NK-92 (cell line): ENCODE results near the gene FAM53B.

Experiments
- DNase-seq: peaks from one replicate; lab custom pipeline; 2025; ENCODE audit not compliant: unreplicated experiment; lab: John Stamatoyannopoulos, UW

Gene FAM53B

GRCh38 chr10:124648738-124649137 is 95.4 kb downstream of the FAM53B start:
- no peak for DNase-seq

- no peak for DNase-seq
These were observed 96.1 kb downstream of the FAM53B start for GRCh38 chr10:124648131-124648475.

- DNase-seq, result no peak
These were observed 96.6 kb downstream of the FAM53B start for GRCh38 chr10:124647421-124648130.

- DNase-seq, result no peak
These were observed 97.5 kb downstream of the FAM53B start for GRCh38 chr10:124646483-124647352.

GRCh38 chr10:124645467-124646095 is 98.6 kb downstream of the FAM53B start:
- no peak for DNase-seq

- DNase-seq, result no peak
These were observed 99.3 kb downstream of the FAM53B start for GRCh38 chr10:124644771-124645415.

- no peak for DNase-seq
These were observed 99.9 kb downstream of the FAM53B start for GRCh38 chr10:124644236-124644635.

GRCh38 chr10:124643330-124644009 is 100.7 kb downstream of the FAM53B start:
- no peak for DNase-seq

- no peak for DNase-seq
These were observed 102.0 kb downstream of the FAM53B start for GRCh38 chr10:124642088-124642710.

GRCh38 chr10:124641282-124642087 is 102.7 kb downstream of the FAM53B start:
- no peak for DNase-seq

- DNase-seq, result no peak
These were observed 103.5 kb downstream of the FAM53B start for GRCh38 chr10:124640538-124641231.

- no peak for DNase-seq
These were observed 104.1 kb downstream of the FAM53B start for GRCh38 chr10:124640056-124640455.

- DNase-seq, result no peak
These were observed 104.5 kb downstream of the FAM53B start for GRCh38 chr10:124639646-124640045.

- no peak for DNase-seq
These were observed 105.0 kb downstream of the FAM53B start for GRCh38 chr10:124639206-124639605.

- no peak for DNase-seq
These were observed 106.4 kb downstream of the FAM53B start for GRCh38 chr10:124637746-124638145.

GRCh38 chr10:124637091-124637700 is 107.0 kb downstream of the FAM53B start:
- DNase-seq, result no peak

GRCh38 chr10:124636271-124636995 is 107.7 kb downstream of the FAM53B start:
- no peak for DNase-seq

- DNase-seq, result no peak
These were observed 111.6 kb downstream of the FAM53B start for GRCh38 chr10:124632566-124632965.
